Measurements from ENCODE around the gene ARHGEF19.

DNA sequence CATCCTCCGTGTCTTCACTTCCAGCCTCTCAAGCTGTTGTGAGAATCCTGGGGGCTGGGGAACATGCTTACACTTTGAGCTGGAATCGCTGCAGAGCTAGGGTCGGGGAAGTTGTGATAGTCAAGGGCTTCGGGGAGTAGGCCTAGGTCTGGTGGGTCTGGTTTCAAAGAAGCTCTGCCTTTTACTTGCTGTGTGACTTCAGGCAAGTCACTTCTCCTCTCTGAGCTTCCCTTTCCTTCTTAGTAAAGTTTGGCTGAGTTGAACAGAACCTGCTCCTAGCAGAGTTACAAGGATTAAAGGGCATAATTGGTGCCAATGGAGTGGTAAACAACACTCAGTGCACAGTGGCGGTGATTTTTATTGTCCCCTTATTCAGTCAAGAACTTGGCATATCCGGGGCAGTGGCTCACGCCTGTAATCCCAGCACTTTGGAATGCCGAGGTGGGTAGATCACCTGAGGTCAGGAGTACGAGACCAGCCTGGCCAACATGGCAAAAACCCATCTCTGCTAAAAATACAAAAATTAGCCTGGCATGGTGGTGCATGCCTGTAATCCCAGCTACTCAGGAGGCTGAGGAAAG, 25.7 kb downstream of the ARHGEF19 start:
- TF ChIP-seq, protein P1, sequence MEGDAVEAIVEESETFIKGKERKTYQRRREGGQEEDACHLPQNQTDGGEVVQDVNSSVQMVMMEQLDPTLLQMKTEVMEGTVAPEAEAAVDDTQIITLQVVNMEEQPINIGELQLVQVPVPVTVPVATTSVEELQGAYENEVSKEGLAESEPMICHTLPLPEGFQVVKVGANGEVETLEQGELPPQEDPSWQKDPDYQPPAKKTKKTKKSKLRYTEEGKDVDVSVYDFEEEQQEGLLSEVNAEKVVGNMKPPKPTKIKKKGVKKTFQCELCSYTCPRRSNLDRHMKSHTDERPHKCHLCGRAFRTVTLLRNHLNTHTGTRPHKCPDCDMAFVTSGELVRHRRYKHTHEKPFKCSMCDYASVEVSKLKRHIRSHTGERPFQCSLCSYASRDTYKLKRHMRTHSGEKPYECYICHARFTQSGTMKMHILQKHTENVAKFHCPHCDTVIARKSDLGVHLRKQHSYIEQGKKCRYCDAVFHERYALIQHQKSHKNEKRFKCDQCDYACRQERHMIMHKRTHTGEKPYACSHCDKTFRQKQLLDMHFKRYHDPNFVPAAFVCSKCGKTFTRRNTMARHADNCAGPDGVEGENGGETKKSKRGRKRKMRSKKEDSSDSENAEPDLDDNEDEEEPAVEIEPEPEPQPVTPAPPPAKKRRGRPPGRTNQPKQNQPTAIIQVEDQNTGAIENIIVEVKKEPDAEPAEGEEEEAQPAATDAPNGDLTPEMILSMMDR (conservative IDR thresholded peaks at IDR 0.05), result no peak
- TF ChIP-seq EZH2 (IDR thresholded peaks at IDR 0.05; ENCODE audit: low read depth), result no peak
